ENCODE measurements around the gene ZNF319. TPM values are rescaled to one million over a fixed set of nuclear protein-coding genes. Genes with fewer than 3 reads are reported as not detected.

Gene ZNF319
- total and polyA plus RNA-seq, 2 of the 13 experiments (the other 11 are each of a cell fraction or from before 2014, with no cell fraction given) = 2.4 to 3.6 TPM

DNA sequence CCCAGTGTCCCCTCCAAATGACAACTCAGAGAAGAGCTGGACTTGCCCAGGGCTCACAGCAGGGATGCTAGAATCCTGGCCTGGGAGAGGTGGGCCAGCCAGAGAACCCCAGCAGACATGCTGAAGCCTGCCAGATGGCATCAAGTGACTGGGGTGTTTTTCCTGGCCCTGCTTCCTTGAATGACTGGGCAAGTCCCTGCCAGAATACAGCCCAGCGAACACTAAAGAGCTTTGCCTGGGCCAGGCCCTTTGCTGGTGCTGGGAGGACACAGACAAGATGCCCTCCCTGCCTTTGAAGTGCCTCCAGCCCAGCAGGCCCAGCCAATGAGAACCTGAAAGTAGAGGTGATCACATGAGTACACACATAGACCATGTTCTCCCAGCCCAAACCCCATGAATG, 11.5 kb downstream of the ZNF319 start:
- ChIA-PET POLR2A (no interaction called here), CTCF (ENCODE audit: low intra/inter-chr PET ratio, low total read pairs) (no interaction called here)
- no peaks in the 10 kb centered on the region for H3K9me3 ChIP-seq (ENCODE audit: low read length)
- H3K79me2 ChIP-seq (ENCODE audit: insufficient read depth, low read length) = no peaks in the 10 kb centered on the region
- H4K20me1 ChIP-seq (ENCODE audit: insufficient read depth, low read length) = no peaks in the 10 kb centered on the region
- no peak overlapping the region for H3K4me2 ChIP-seq (ENCODE audit: low read depth, low read length)
- peaks cover 5 to 41% of the 10 kb centered on the region in 2 experiments; a peak in 3 of 5 replicates for H3K27me3 ChIP-seq (ENCODE audit: control insufficient read depth in 1 of 2, insufficient read depth in 2 of 2, low read length in 2 of 2)
- H2AFZ ChIP-seq (ENCODE audit: low read length) = no peak overlapping the region
- FAIRE-seq = no peak
- WGBS (ENCODE audit: low lambda C conversion rate) = no CpG with 5 or more reads among the region's 1 CpG
- no peaks in the 10 kb centered on the region for H3K36me3 ChIP-seq (replicated peaks in 1 of 2; ENCODE audit: control insufficient read depth in 1 of 2, insufficient read depth in 2 of 2, low read length in 2 of 2)
- peaks cover 23% of the 10 kb centered on the region for H3K4me1 ChIP-seq (ENCODE audit: insufficient read depth, low read length)
- DNase-seq (ENCODE audit: low spot score) = no peak
- ATAC-seq = no peak
- no TSS peak for BruUV-seq (replicated peaks)
- no peak overlapping the region for H3K4me3 ChIP-seq (replicated peaks in 1 of 3; ENCODE audit: insufficient read depth in 1 of 3, low read depth in 2 of 3, low read length in 3 of 3)
- in situ Hi-C loops (cut with HindIII; ENCODE audit: extremely low pct_ligation_motif_present, low pct_unique_long_range_greater_than_20kb) (no loop called here), intact Hi-C loops (cut with micrococcal nuclease; ENCODE audit: unreplicated experiment) (no loop called here)
- H3K27ac ChIP-seq (ENCODE audit: extremely low read length, insufficient read depth, low read length) = no peak overlapping the region
- TF ChIP-seq, protein P1, sequence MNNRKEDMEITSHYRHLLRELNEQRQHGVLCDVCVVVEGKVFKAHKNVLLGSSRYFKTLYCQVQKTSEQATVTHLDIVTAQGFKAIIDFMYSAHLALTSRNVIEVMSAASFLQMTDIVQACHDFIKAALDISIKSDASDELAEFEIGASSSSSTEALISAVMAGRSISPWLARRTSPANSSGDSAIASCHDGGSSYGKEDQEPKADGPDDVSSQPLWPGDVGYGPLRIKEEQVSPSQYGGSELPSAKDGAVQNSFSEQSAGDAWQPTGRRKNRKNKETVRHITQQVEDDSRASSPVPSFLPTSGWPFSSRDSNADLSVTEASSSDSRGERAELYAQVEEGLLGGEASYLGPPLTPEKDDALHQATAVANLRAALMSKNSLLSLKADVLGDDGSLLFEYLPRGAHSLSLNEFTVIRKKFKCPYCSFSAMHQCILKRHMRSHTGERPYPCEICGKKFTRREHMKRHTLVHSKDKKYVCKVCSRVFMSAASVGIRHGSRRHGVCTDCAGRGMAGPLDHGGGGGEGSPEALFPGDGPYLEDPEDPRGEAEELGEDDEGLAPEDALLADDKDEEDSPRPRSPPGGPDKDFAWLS (CRISPR knock-in tag; IDR thresholded peaks at IDR 0.05; ENCODE audit: borderline replicate concordance) = no peak
- TF ChIP-seq XRCC5 (optimal IDR thresholded peaks at IDR 0.05; ENCODE audit: low read length) (no peak), ZNF790 (CRISPR knock-in tag; IDR thresholded peaks at IDR 0.05; ENCODE audit: borderline replicate concordance) (no peak), ESRRA (CRISPR knock-in tag; IDR thresholded peaks at IDR 0.05; ENCODE audit: low read depth) (no peak), TBL1XR1 (IDR thresholded peaks at IDR 0.05; ENCODE audit: borderline replicate concordance, low read length, partially characterized antibody) (no peak), MIXL1 (CRISPR knock-in tag; IDR thresholded peaks at IDR 0.05) (no peak), MXD4 (CRISPR knock-in tag; IDR thresholded peaks at IDR 0.05) (no peak), KAT2B (IDR thresholded peaks at IDR 0.05; ENCODE audit: borderline replicate concordance, low read depth, low read length) (no peak), SMC3 (IDR thresholded peaks at IDR 0.05; ENCODE audit: low read length) (no peak), ZNF567 (CRISPR knock-in tag; IDR thresholded peaks at IDR 0.05; ENCODE audit: borderline replicate concordance) (no peak), NR2F2 (IDR thresholded peaks at IDR 0.05; ENCODE audit: borderline replicate concordance, low read depth) (no peak), ZIK1 (CRISPR knock-in tag; IDR thresholded peaks at IDR 0.05; ENCODE audit: borderline replicate concordance, low read depth) (no peak), PLRG1 (conservative IDR thresholded peaks at IDR 0.05) (no peak), ZBTB20 (CRISPR knock-in tag; IDR thresholded peaks at IDR 0.05; ENCODE audit: borderline replicate concordance, low read depth) (no peak)
- TF ChIP-seq, protein P2, sequence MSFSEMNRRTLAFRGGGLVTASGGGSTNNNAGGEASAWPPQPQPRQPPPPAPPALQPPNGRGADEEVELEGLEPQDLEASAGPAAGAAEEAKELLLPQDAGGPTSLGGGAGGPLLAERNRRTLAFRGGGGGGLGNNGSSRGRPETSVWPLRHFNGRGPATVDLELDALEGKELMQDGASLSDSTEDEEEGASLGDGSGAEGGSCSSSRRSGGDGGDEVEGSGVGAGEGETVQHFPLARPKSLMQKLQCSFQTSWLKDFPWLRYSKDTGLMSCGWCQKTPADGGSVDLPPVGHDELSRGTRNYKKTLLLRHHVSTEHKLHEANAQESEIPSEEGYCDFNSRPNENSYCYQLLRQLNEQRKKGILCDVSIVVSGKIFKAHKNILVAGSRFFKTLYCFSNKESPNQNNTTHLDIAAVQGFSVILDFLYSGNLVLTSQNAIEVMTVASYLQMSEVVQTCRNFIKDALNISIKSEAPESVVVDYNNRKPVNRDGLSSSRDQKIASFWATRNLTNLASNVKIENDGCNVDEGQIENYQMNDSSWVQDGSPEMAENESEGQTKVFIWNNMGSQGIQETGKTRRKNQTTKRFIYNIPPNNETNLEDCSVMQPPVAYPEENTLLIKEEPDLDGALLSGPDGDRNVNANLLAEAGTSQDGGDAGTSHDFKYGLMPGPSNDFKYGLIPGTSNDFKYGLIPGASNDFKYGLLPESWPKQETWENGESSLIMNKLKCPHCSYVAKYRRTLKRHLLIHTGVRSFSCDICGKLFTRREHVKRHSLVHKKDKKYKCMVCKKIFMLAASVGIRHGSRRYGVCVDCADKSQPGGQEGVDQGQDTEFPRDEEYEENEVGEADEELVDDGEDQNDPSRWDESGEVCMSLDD (CRISPR knock-in tag; IDR thresholded peaks at IDR 0.05; ENCODE audit: borderline replicate concordance) = no peak
- TF ChIP-seq, protein P3, sequence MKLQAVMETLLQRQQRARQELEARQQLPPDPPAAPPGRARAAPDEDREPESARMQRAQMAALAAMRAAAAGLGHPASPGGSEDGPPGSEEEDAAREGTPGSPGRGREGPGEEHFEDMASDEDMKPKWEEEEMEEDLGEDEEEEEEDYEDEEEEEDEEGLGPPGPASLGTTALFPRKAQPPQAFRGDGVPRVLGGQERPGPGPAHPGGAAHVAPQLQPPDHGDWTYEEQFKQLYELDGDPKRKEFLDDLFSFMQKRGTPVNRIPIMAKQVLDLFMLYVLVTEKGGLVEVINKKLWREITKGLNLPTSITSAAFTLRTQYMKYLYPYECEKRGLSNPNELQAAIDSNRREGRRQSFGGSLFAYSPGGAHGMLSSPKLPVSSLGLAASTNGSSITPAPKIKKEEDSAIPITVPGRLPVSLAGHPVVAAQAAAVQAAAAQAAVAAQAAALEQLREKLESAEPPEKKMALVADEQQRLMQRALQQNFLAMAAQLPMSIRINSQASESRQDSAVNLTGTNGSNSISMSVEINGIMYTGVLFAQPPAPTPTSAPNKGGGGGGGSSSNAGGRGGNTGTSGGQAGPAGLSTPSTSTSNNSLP (IDR thresholded peaks at IDR 0.05; ENCODE audit: low read depth, low read length) = no peak
- no peak overlapping the region for H3K9ac ChIP-seq (ENCODE audit: insufficient read depth, low read depth, low read length)
